Neuronal stem cell (in vitro differentiated cells): ENCODE measurements around the gene PTCD1.

Source experiments
- DNase-seq: peaks from one replicate; pipeline ENCODE4 v3.0.0-alpha.2; 2013; ENCODE audit warnings: low spot score
- H2AFZ ChIP-seq: one replicate; pipeline ENCODE4 v1.6.1; 2013; ENCODE audit warnings: mild to moderate bottlenecking, low read length, inconsistent platforms
- H2AK5ac ChIP-seq: 2 replicates; pipeline ENCODE4 v1.6.1; 2013; ENCODE audit warnings: low read depth, mild to moderate bottlenecking, inconsistent platforms, low read length, moderate library complexity, mixed read lengths
- H2BK120ac ChIP-seq: 2 replicates; pipeline ENCODE4 v1.6.1; 2013; ENCODE audit warnings: low read depth, mild to moderate bottlenecking, inconsistent platforms, low read length, moderate library complexity, mixed read lengths
- H2BK12ac ChIP-seq: one replicate; pipeline ENCODE4 v1.6.1; 2013; ENCODE audit warnings: low read length, inconsistent platforms
- H2BK15ac ChIP-seq: 2 replicates; pipeline ENCODE4 v1.6.1; 2013; ENCODE audit warnings: mild to moderate bottlenecking, low read length, inconsistent platforms, mixed read lengths
- H2BK5ac ChIP-seq: one replicate; pipeline ENCODE4 v1.6.1; 2013; ENCODE audit warnings: inconsistent platforms, mild to moderate bottlenecking, low read length, moderate library complexity
- H3K14ac ChIP-seq: one replicate; pipeline ENCODE4 v1.6.1; 2013; ENCODE audit warnings: low read length, inconsistent platforms
- H3K18ac ChIP-seq: 2 replicates; pipeline ENCODE4 v1.6.1; 2013; ENCODE audit warnings: low read length, inconsistent platforms
- H3K23ac ChIP-seq: 2 replicates; pipeline ENCODE4 v1.6.1; 2013; ENCODE audit warnings: low read depth, mild to moderate bottlenecking, mixed read lengths, low read length, inconsistent platforms; ENCODE audit not compliant: poor library complexity
- H3K27ac ChIP-seq: replicated peaks from 3 replicates; pipeline ENCODE4 v1.5.1; 2013; ENCODE audit warnings: low read length, inconsistent platforms
- H3K27me3 ChIP-seq, 3 experiments: 2 replicates each; pipeline ENCODE4 v1.6.1; 2013; ENCODE audit warnings: low read length in 3 of 3, mild to moderate bottlenecking in 2 of 3, inconsistent platforms in 1 of 3, low read depth in 1 of 3, mixed read lengths in 1 of 3, moderate library complexity in 1 of 3; ENCODE audit not compliant: control insufficient read depth in 3 of 3, insufficient read depth in 3 of 3
- H3K36me3 ChIP-seq, 2 donors: replicated peaks in 1 of 2; 2 replicates each; pipeline ENCODE4 v1.6.1; 2013; ENCODE audit warnings: low read length in 2 of 2; ENCODE audit not compliant: control insufficient read depth in 2 of 2, insufficient read depth in 2 of 2
- H3K4ac ChIP-seq: 2 replicates; pipeline ENCODE4 v1.6.1; 2013; ENCODE audit warnings: inconsistent platforms, mild to moderate bottlenecking, low read length, moderate library complexity
- H3K4me1 ChIP-seq, 2 donors: 1 replicate in 1 of 2; 2 replicates in 1 of 2; pipeline ENCODE4 v1.6.1; 2013; ENCODE audit warnings: low read length in 2 of 2, low read depth in 1 of 2; ENCODE audit not compliant: control insufficient read depth in 2 of 2, insufficient read depth in 1 of 2
- H3K4me2 ChIP-seq: one replicate; pipeline ENCODE4 v1.6.1; 2013; ENCODE audit warnings: mild to moderate bottlenecking, low read length, inconsistent platforms; ENCODE audit not compliant: insufficient read depth, poor library complexity, severe bottlenecking
- H3K4me3 ChIP-seq, 2 donors: 2 replicates each; pipeline ENCODE4 v1.5.1; 2013; ENCODE audit warnings: low read length in 2 of 2, mild to moderate bottlenecking in 2 of 2, inconsistent platforms in 1 of 2, moderate library complexity in 1 of 2
- H3K79me1 ChIP-seq: one replicate; pipeline ENCODE4 v1.6.1; 2013; ENCODE audit warnings: low read depth, mild to moderate bottlenecking, inconsistent platforms, low read length, moderate library complexity
- H3K9ac ChIP-seq: one replicate; pipeline ENCODE4 v1.6.1; 2013; ENCODE audit warnings: mild to moderate bottlenecking, low read depth, low read length, inconsistent platforms; ENCODE audit not compliant: poor library complexity
- H3K9me3 ChIP-seq, 2 donors: replicated peaks in 1 of 2; 2 replicates each; pipeline versions ENCODE3 to v1.6.1; 2013; ENCODE audit warnings: low read length in 2 of 2, mild to moderate bottlenecking in 2 of 2, inconsistent platforms in 1 of 2, low read depth in 1 of 2, mixed read lengths in 1 of 2, moderate library complexity in 1 of 2; ENCODE audit not compliant: control insufficient read depth in 2 of 2, insufficient read depth in 1 of 2
- H4K8ac ChIP-seq: one replicate; pipeline ENCODE4 v1.6.1; 2013; ENCODE audit warnings: low read depth, mild to moderate bottlenecking, inconsistent platforms, low read length, moderate library complexity
- H4K91ac ChIP-seq: one replicate; pipeline ENCODE4 v1.6.1; 2013; ENCODE audit warnings: low read length, low read depth, mild to moderate bottlenecking, inconsistent platforms; ENCODE audit not compliant: poor library complexity
- WGBS, 2 donors: extraction: QIAGEN DNeasy Blood & Tissue Kit; methylation state at CpG; one replicate each; pipeline ENCODE4 v1.1.7; 2013; ENCODE audit warnings: missing lambda C conversion rate in 2 of 2, mixed read lengths in 1 of 2; ENCODE audit not compliant: insufficient read length in 2 of 2, insufficient replicate concordance in 1 of 2; ENCODE audit errors: extremely low coverage in 2 of 2; 5-methylcytosine and 5-hydroxymethylcytosine counted together

The PTCD1 gene

DNA sequence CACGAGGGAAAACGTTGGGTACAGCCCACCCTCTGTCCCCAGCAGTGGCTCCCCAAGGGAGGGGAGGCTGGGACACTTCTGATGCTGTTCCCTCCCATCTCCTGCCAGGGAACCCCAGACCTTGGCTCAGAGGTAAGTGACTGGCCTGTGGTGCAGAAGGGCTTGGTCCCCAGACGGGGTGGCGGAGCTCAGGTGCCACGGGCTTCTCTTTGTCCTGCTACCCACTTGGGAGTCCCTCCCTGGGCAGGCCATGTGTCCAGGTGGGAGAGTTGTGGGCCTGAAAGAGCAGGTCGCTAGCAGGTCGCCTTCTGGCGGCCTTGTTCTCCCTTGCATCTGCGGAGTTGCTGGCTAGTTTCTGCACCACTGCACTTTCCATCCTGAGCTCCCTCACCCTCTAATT lies 17.3 kb upstream of the PTCD1 start:
- Histone ChIP-seq H2BK120ac (no peak overlapping the region), H3K4ac (no peak overlapping the region), H3K14ac (no peak overlapping the region), H2AFZ (no peak overlapping the region), H3K9ac (no peak overlapping the region), H2AK5ac (no peak overlapping the region), H2BK12ac (no peak overlapping the region), H3K27me3 (no peaks in the 10 kb centered on the region), H3K4me3 (no peak overlapping the region), H3K18ac (no peak overlapping the region), H3K36me3 (peaks cover 72 to 99% of the 10 kb centered on the region in 2 donors), H3K79me1 (peaks cover 13% of the 10 kb centered on the region), H4K8ac (no peak overlapping the region), H4K91ac (no peak overlapping the region), H2BK5ac (peak overlapping the region; percentile 46), H3K4me1 (no peaks in the 10 kb centered on the region), H3K9me3 (peaks cover 0 to 5% of the 10 kb centered on the region in 2 donors), H3K23ac (peak overlapping the region; percentile 23), H3K4me2 (no peak overlapping the region), H2BK15ac (no peak overlapping the region), H3K27ac (no peak overlapping the region)
- DNase-seq = no peak
- WGBS, 2 donors = no CpG with 5 or more reads among the region's 9 CpGs

- Histone ChIP-seq H2BK120ac (no peak overlapping the region), H4K91ac (no peak overlapping the region), H3K23ac (no peak overlapping the region), H2AFZ (no peak overlapping the region), H3K27me3 (no peaks in the 10 kb centered on the region), H3K18ac (no peak overlapping the region), H3K4me1 (no peaks in the 10 kb centered on the region), H3K9me3 (no peaks in the 10 kb centered on the region), H3K27ac (no peak overlapping the region), H3K14ac (no peak overlapping the region), H2BK12ac (no peak overlapping the region), H3K79me1 (peaks cover 10% of the 10 kb centered on the region), H3K4ac (no peak overlapping the region), H2BK15ac (no peak overlapping the region), H3K4me2 (no peak overlapping the region), H2BK5ac (no peak overlapping the region), H3K4me3 (no peak overlapping the region), H3K36me3 (peaks cover 84 to 99% of the 10 kb centered on the region in 2 donors), H4K8ac (no peak overlapping the region), H3K9ac (peak overlapping the region; percentile 50), H2AK5ac (no peak overlapping the region)
- no CpG with 5 or more reads among the region's 11 CpGs for WGBS, 2 donors
- DNase-seq = no peak
These were observed 14.5 kb upstream of the PTCD1 start for GRCh38 chr7:99453105-99453504.

DNA sequence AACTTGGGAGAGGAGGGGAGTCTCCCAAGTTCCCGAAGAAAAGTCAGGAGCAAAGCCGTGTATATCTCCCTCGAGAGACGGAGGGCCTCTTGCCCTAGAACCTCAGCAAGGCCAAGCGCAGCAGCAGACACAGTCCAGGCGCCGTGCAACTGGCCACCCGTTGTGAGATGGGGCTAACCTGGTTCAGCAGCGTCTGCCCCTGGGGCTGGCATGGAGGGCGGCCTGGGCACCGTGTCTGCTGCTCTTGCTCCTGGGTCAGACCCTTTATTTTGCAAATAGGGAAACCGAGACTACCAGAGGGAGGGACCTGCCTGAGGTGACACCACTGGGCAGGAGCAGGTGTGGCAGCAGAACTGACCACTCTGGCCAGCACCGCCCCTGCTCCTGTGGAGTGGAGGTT lies 13.9 kb upstream of the PTCD1 start:
- Histone ChIP-seq H3K4me3 (no peak overlapping the region), H3K18ac (no peak overlapping the region), H3K9me3 (no peaks in the 10 kb centered on the region), H3K79me1 (peaks cover 13% of the 10 kb centered on the region), H2BK15ac (no peak overlapping the region), H4K91ac (no peak overlapping the region), H3K36me3 (peaks cover 84 to 99% of the 10 kb centered on the region in 2 donors), H2BK120ac (no peak overlapping the region), H2BK5ac (no peak overlapping the region), H2AFZ (no peak overlapping the region), H3K27me3 (no peaks in the 10 kb centered on the region), H3K4me1 (no peaks in the 10 kb centered on the region), H3K4ac (no peak overlapping the region), H3K27ac (no peak overlapping the region), H3K23ac (peak overlapping the region; percentile 48), H2AK5ac (no peak overlapping the region), H3K4me2 (no peak overlapping the region), H4K8ac (no peak overlapping the region), H3K14ac (no peak overlapping the region), H3K9ac (no peak overlapping the region), H2BK12ac (no peak overlapping the region)
- DNase-seq = no peak
- no CpG with 5 or more reads among the region's 13 CpGs for WGBS, 2 donors

DNA sequence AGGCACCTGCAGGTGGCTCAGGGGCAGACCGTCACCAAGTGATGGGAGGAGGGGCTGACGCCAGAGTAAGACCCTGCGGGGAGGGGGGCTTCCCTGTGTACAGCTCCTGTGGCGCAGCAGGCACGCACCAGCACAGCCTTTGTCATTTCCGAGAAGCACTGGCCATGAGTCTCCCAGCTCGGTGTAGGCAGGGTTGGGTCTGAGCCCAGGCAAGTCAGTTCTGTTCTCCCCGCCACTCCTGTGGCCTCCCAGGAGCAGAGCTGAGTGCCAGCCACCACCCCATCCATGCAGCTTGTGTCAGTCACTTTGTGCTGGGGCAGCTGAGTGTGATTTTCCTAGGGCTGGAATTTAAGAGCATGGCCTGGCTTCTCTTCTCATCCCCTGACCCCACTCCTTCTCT lies 13.3 kb upstream of the PTCD1 start:
- no CpG with 5 or more reads among the region's 8 CpGs for WGBS, 2 donors
- H3K4me2 ChIP-seq = no peak overlapping the region
- H4K8ac ChIP-seq = no peak overlapping the region
- no peak overlapping the region for H3K14ac ChIP-seq
- peaks cover 79 to 99% of the 10 kb centered on the region in 2 donors for H3K36me3 ChIP-seq
- no peaks in the 10 kb centered on the region for H3K4me1 ChIP-seq
- H3K27ac ChIP-seq = no peak overlapping the region
- H3K18ac ChIP-seq = no peak overlapping the region
- H3K79me1 ChIP-seq = peaks cover 10% of the 10 kb centered on the region
- H2BK120ac ChIP-seq = no peak overlapping the region
- no peak overlapping the region for H2AK5ac ChIP-seq
- H2AFZ ChIP-seq = no peak overlapping the region
- peak overlapping the region; percentile 48 for H3K23ac ChIP-seq
- H3K27me3 ChIP-seq = no peaks in the 10 kb centered on the region
- no peak overlapping the region for H4K91ac ChIP-seq
- no peak overlapping the region for H3K4me3 ChIP-seq
- H2BK15ac ChIP-seq = no peak overlapping the region
- no peak overlapping the region for H3K4ac ChIP-seq
- no peak overlapping the region for H2BK12ac ChIP-seq
- no peak overlapping the region for H2BK5ac ChIP-seq
- DNase-seq = no peak
- no peaks in the 10 kb centered on the region for H3K9me3 ChIP-seq
- no peak overlapping the region for H3K9ac ChIP-seq
